Amniotic epithelial cell (primary cell): ENCODE data around the gene TUBA1A.
A peak's percentile ranks its signal among the peaks of the same experiment; 100 is the strongest.
"Not testable (repeated sequence)": the region's sequence is repeated elsewhere in the genome, so short reads cannot be mapped to it uniquely, and the experiment has no call there.

Source experiments
- DNase-seq: peaks from one replicate; pipeline ENCODE4 v3.0.0-alpha.2; 2010; ENCODE audit warnings: low read depth

TUBA1A gene

GRCh38 chr12:49200919-49201594 lies 12.2 kb upstream of the TUBA1A start:
- DNase-seq = peak; percentile 88

- peak; percentile 82 for DNase-seq
Observed at GRCh38 chr12:49198431-49199155, 9.7 kb upstream of the TUBA1A start.

GRCh38 chr12:49197256-49197655 lies 8.4 kb upstream of the TUBA1A start:
- no peak for DNase-seq

GRCh38 chr12:49195736-49196135 lies 6.9 kb upstream of the TUBA1A start:
- no peak for DNase-seq

- DNase-seq = not testable (repeated sequence)
Observed at GRCh38 chr12:49193746-49194145, 4.9 kb upstream of the TUBA1A start.

GRCh38 chr12:49191498-49191897 lies 2.6 kb upstream of the TUBA1A start:
- DNase-seq = not testable (repeated sequence)

GRCh38 chr12:49190974-49191373 lies 2.1 kb upstream of the TUBA1A start:
- no peak for DNase-seq

GRCh38 chr12:49189731-49190716 lies 1.1 kb upstream of the TUBA1A start:
- DNase-seq = no peak

GRCh38 chr12:49188201-49188915 lies 522 bp downstream of the TUBA1A start:
- DNase-seq = peak; percentile 72

GRCh38 chr12:49187184-49187583 lies 1.7 kb downstream of the TUBA1A start:
- peak; percentile 78 for DNase-seq

GRCh38 chr12:49186307-49186706 lies 2.6 kb downstream of the TUBA1A start:
- not testable (repeated sequence) for DNase-seq

- DNase-seq = not testable (repeated sequence)
Observed at GRCh38 chr12:49184697-49185096, 4.2 kb downstream of the TUBA1A start.

- DNase-seq = not testable (repeated sequence)
Observed at GRCh38 chr12:49183214-49183950, 5.5 kb downstream of the TUBA1A start.

- no peak for DNase-seq
Observed at GRCh38 chr12:49174218-49174617, 14.7 kb downstream of the TUBA1A start.

- DNase-seq = no peak
Observed at GRCh38 chr12:49170924-49171323, 18.0 kb downstream of the TUBA1A start.

- DNase-seq = no peak
Observed at GRCh38 chr12:49165114-49165513, 23.8 kb downstream of the TUBA1A start.

GRCh38 chr12:49161901-49162300 lies 27.0 kb downstream of the TUBA1A start:
- DNase-seq = not testable (repeated sequence)

GRCh38 chr12:49161092-49161795 lies 27.6 kb downstream of the TUBA1A start:
- no peak for DNase-seq

- no peak for DNase-seq
Observed at GRCh38 chr12:49160399-49160798, 28.5 kb downstream of the TUBA1A start.

- no peak for DNase-seq
Observed at GRCh38 chr12:49154221-49154620, 34.7 kb downstream of the TUBA1A start.
